SK-N-SH (cell line): Measurements from ENCODE around the gene TSBP1. TPM values are rescaled to one million over a fixed set of nuclear protein-coding genes. Genes with fewer than 3 reads are reported as not detected.

Source experiments
- CTCF ChIA-PET: fragments of 300-600, 350-600 bp; formaldehyde crosslinking; extraction: SDS; loops from one replicate; lab custom pipeline; 2021; lab: Yijun Ruan, JAX
- POLR2A ChIA-PET: fragments of 350-600 bp; sonication (Branson Sonifier 250); formaldehyde crosslinking; extraction: SDS; loops from one replicate; lab custom pipeline; 2020; ENCODE audit warnings: antibody characterized with exemption, inconsistent platforms; lab: Yijun Ruan, JAX
- DNase-seq: peaks from one replicate; pipeline ENCODE4 v3.0.0; 2012
- H2AFZ ChIP-seq: fragments of 200-600 bp; sonication (generic); 2 replicates; pipeline ENCODE4 v1.8.1; 2016; ENCODE audit warnings: antibody characterized with exemption, mild to moderate bottlenecking, low read depth
- H3F3A ChIP-seq: fragments of 200-600 bp; sonication (generic); replicated peaks from 2 replicates; pipeline ENCODE3; 2016; ENCODE audit warnings: antibody characterized with exemption, mild to moderate bottlenecking; ENCODE audit not compliant: insufficient read depth
- H3K27ac ChIP-seq, 2 experiments: fragments of 200-500 bp in 1 of 2; fragments of 200-600 bp in 1 of 2; sonication (Bioruptor generic) in 1 of 2; sonication (generic), shearing (Covaris generic) in 1 of 2; 2 replicates each; pipeline versions ENCODE4 v1.5.1 to v1.6.1; 2014 to 2016; ENCODE audit warnings: low read depth in 2 of 2, inconsistent platforms in 1 of 2, low read length in 1 of 2, mild to moderate bottlenecking in 1 of 2, mixed read lengths in 1 of 2
- H3K27me3 ChIP-seq: fragments of 200-600 bp; sonication (generic), shearing (Covaris generic); 2 replicates; pipeline ENCODE4 v1.6.1; 2016; ENCODE audit warnings: mixed run types; ENCODE audit not compliant: insufficient read depth
- H3K36me3 ChIP-seq, 2 experiments: fragments of 200-500 bp in 1 of 2; fragments of 200-600 bp in 1 of 2; sonication (Bioruptor generic) in 1 of 2; sonication (generic) in 1 of 2; replicated peaks in 1 of 2; 2 replicates each; pipeline versions ENCODE3 to v1.5.1; 2014 to 2016; ENCODE audit warnings: low read length in 1 of 2, mild to moderate bottlenecking in 1 of 2; ENCODE audit not compliant: insufficient read depth in 2 of 2, control insufficient read depth in 1 of 2
- H3K4me1 ChIP-seq, 2 experiments: fragments of 200-500 bp in 1 of 2; fragments of 200-600 bp in 1 of 2; sonication (Bioruptor generic) in 1 of 2; sonication (generic), shearing (Covaris generic) in 1 of 2; 2 replicates each; pipeline versions ENCODE4 v1.5.1 to v1.6.1; 2014 to 2016; ENCODE audit warnings: low read depth in 1 of 2, low read length in 1 of 2, mixed run types in 1 of 2; ENCODE audit not compliant: insufficient read depth in 2 of 2, control insufficient read depth in 1 of 2
- H3K4me2 ChIP-seq: fragments of 200-600 bp; sonication (generic), shearing (Covaris generic); 2 replicates; pipeline ENCODE4 v1.6.1; 2017; ENCODE audit warnings: mixed run types
- H3K4me3 ChIP-seq, 2 experiments: fragments of 200-500 bp in 1 of 2; fragments of 200-600 bp in 1 of 2; sonication (Bioruptor generic) in 1 of 2; sonication (generic), shearing (Covaris generic) in 1 of 2; 2 replicates each; pipeline versions ENCODE4 v1.5.1 to v1.8.1; 2014 to 2016; ENCODE audit warnings: low read depth in 2 of 2, inconsistent platforms in 1 of 2, low read length in 1 of 2, mild to moderate bottlenecking in 1 of 2, mixed read lengths in 1 of 2, moderate library complexity in 1 of 2
- H3K79me2 ChIP-seq: fragments of 200-600 bp; sonication (generic); 2 replicates; pipeline ENCODE4 v1.8.1; 2017; ENCODE audit warnings: mild to moderate bottlenecking; ENCODE audit not compliant: insufficient read depth
- H3K9ac ChIP-seq: fragments of 200-600 bp; sonication (generic); 2 replicates; pipeline ENCODE4 v1.6.1; 2017; ENCODE audit warnings: mixed run types
- H3K9me2 ChIP-seq: fragments of 200-600 bp; sonication (generic); 2 replicates; pipeline ENCODE4 v1.6.1; 2017; ENCODE audit warnings: mixed run types
- H3K9me3 ChIP-seq: fragments of 200-600 bp; sonication (generic); 2 replicates; pipeline ENCODE4 v1.6.1; 2017; ENCODE audit warnings: mixed run types, mild to moderate bottlenecking, moderate library complexity
- H4K20me1 ChIP-seq: fragments of 200-600 bp; sonication (generic); 2 replicates; pipeline ENCODE4 v1.6.1; 2017; ENCODE audit warnings: mild to moderate bottlenecking, mixed run types; ENCODE audit not compliant: insufficient read depth
- ELF1 ChIP-seq: IDR thresholded peaks from 2 replicates; pipeline ENCODE4 v1.4.0; 2012
- EZH2phosphoT487 ChIP-seq: fragments of 200-600 bp; sonication (generic); IDR thresholded peaks from 2 replicates; pipeline ENCODE4 v1.6.1; 2017; ENCODE audit warnings: low read depth, mixed run types, mild to moderate bottlenecking, antibody characterized with exemption, moderate library complexity, borderline replicate concordance
- FOXM1 ChIP-seq: IDR thresholded peaks from 2 replicates; pipeline ENCODE4 v1.4.0; 2012; ENCODE audit warnings: low read depth, mild to moderate bottlenecking
- GABPA ChIP-seq: IDR thresholded peaks from 2 replicates; pipeline ENCODE4 v1.4.0; 2012; ENCODE audit warnings: low read depth, mild to moderate bottlenecking
- MEF2A ChIP-seq: IDR thresholded peaks from 2 replicates; pipeline ENCODE4 v1.4.0; 2012; ENCODE audit warnings: low read depth, borderline replicate concordance
- NRF1 ChIP-seq: IDR thresholded peaks from 2 replicates; pipeline ENCODE4 v1.6.1; 2012; ENCODE audit warnings: low read depth, mild to moderate bottlenecking, low read length
- POLR2AphosphoS5 ChIP-seq: IDR thresholded peaks from 2 replicates; pipeline ENCODE4 v1.6.1; 2012; ENCODE audit warnings: low read depth, low read length
- RAD21 ChIP-seq: IDR thresholded peaks from 2 replicates; pipeline ENCODE4 v1.6.1; 2012; ENCODE audit warnings: mild to moderate bottlenecking, low read length
- RXRA ChIP-seq: IDR thresholded peaks from 2 replicates; pipeline ENCODE4 v1.4.0; 2012; ENCODE audit warnings: low read depth, mild to moderate bottlenecking, borderline replicate concordance
- SMC3 ChIP-seq: IDR thresholded peaks from 2 replicates; pipeline ENCODE4 v1.6.1; 2012; ENCODE audit warnings: low read depth, low read length, improper control_type of control experiment
- TCF12 ChIP-seq: IDR thresholded peaks from 2 replicates; pipeline ENCODE4 v1.4.0; 2012
- polyA plus RNA-seq, 3 experiments: library from polyadenylated mRNA; depleted of rRNA; stranded (reverse); fragments of >200 nt; gene quantifications; 2 replicates each; pipeline ENCODE4 v1.2.3, GENCODE V29; 2012
- TF ChIP-seq, protein P1 (sequence below): fragments of 150-350 bp; IDR thresholded peaks from 2 replicates; pipeline ENCODE4 v1.6.1; 2016; ENCODE audit warnings: mild to moderate bottlenecking, low read depth, low read length
- TF ChIP-seq, protein P2 (sequence below): IDR thresholded peaks from 2 replicates; pipeline ENCODE4 v1.6.1; 2012; ENCODE audit warnings: mild to moderate bottlenecking, low read depth, low read length, moderate library complexity
- TF ChIP-seq, protein P3 (sequence below): fragments of 150-350 bp; IDR thresholded peaks from 2 replicates; pipeline ENCODE4 v1.6.1; 2017; ENCODE audit warnings: antibody characterized with exemption, low read length, low read depth, borderline replicate concordance
- TF ChIP-seq, protein P4 (sequence below): IDR thresholded peaks from 2 replicates; pipeline ENCODE4 v1.4.0; 2012; ENCODE audit warnings: low read depth

Gene TSBP1, protein sequence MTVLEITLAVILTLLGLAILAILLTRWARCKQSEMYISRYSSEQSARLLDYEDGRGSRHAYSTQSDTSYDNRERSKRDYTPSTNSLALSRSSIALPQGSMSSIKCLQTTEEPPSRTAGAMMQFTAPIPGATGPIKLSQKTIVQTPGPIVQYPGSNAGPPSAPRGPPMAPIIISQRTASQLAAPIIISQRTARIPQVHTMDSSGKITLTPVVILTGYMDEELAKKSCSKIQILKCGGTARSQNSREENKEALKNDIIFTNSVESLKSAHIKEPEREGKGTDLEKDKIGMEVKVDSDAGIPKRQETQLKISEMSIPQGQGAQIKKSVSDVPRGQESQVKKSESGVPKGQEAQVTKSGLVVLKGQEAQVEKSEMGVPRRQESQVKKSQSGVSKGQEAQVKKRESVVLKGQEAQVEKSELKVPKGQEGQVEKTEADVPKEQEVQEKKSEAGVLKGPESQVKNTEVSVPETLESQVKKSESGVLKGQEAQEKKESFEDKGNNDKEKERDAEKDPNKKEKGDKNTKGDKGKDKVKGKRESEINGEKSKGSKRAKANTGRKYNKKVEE
- polyA plus RNA-seq (2012; rRNA removed): not detected in 2 replicates
- polyA plus RNA-seq (2012; cell fraction: cytosol; rRNA removed): not detected in 2 replicates
- not detected in 2 replicates for polyA plus RNA-seq (2012; cell fraction: nucleus; rRNA removed)

DNA sequence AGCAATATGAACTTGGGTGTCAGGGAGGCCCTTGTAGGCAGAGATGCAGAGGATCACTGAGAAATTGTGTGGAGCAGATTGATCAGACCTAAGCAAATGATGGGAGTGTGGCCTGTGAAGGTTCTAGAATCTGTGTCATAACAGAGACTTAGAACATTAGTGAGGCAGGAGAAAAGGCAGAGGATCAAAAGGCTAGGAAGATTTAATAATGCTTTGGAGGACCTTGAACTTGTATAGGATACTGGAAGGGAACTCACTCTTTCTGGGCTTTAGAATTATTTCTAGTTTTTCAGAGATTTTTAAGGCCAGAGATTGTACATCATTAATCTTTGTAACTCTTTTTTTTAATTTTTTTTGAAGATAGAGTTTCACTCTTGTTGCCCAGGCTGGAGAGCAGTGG is at the start of gene TSBP1:
TSBP1 (minus strand) TSS at position 101 of the 400 bp plus-strand sequence. CDS start 197 bp downstream, outside the sequence.
- Histone ChIP-seq H3K9me3 (no peaks in the 10 kb centered on the region), H3K27me3 (peaks cover 8% of the 10 kb centered on the region), H3K79me2 (no peaks in the 10 kb centered on the region), H3K9ac (no peak within 1 kb of the TSS), H3K9me2 (no peaks in the 10 kb centered on the region), H3K36me3 (no peaks in the 10 kb centered on the region), H2AFZ (peak within 1 kb of the TSS; percentile 37; the same call in 1 of the 2 replicates), H3K4me1 (no peaks in the 10 kb centered on the region), H3K4me2 (no peak within 1 kb of the TSS), H3K27ac (no peak within 1 kb of the TSS), H3K4me3 (no peak within 1 kb of the TSS), H4K20me1 (no peaks in the 10 kb centered on the region), H3F3A (no peaks in the 10 kb centered on the region)
- DNase-seq: no peak
- TF ChIP-seq, protein P1, sequence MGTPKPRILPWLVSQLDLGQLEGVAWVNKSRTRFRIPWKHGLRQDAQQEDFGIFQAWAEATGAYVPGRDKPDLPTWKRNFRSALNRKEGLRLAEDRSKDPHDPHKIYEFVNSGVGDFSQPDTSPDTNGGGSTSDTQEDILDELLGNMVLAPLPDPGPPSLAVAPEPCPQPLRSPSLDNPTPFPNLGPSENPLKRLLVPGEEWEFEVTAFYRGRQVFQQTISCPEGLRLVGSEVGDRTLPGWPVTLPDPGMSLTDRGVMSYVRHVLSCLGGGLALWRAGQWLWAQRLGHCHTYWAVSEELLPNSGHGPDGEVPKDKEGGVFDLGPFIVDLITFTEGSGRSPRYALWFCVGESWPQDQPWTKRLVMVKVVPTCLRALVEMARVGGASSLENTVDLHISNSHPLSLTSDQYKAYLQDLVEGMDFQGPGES: no peak
- TF ChIP-seq TCF12: no peak
- no peak for TF ChIP-seq ELF1
- no peak for TF ChIP-seq RAD21
- TF ChIP-seq, protein P2, sequence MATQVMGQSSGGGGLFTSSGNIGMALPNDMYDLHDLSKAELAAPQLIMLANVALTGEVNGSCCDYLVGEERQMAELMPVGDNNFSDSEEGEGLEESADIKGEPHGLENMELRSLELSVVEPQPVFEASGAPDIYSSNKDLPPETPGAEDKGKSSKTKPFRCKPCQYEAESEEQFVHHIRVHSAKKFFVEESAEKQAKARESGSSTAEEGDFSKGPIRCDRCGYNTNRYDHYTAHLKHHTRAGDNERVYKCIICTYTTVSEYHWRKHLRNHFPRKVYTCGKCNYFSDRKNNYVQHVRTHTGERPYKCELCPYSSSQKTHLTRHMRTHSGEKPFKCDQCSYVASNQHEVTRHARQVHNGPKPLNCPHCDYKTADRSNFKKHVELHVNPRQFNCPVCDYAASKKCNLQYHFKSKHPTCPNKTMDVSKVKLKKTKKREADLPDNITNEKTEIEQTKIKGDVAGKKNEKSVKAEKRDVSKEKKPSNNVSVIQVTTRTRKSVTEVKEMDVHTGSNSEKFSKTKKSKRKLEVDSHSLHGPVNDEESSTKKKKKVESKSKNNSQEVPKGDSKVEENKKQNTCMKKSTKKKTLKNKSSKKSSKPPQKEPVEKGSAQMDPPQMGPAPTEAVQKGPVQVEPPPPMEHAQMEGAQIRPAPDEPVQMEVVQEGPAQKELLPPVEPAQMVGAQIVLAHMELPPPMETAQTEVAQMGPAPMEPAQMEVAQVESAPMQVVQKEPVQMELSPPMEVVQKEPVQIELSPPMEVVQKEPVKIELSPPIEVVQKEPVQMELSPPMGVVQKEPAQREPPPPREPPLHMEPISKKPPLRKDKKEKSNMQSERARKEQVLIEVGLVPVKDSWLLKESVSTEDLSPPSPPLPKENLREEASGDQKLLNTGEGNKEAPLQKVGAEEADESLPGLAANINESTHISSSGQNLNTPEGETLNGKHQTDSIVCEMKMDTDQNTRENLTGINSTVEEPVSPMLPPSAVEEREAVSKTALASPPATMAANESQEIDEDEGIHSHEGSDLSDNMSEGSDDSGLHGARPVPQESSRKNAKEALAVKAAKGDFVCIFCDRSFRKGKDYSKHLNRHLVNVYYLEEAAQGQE: no peak
- no peak for TF ChIP-seq SMC3
- no peak for TF ChIP-seq MEF2A
- TF ChIP-seq, protein P3, sequence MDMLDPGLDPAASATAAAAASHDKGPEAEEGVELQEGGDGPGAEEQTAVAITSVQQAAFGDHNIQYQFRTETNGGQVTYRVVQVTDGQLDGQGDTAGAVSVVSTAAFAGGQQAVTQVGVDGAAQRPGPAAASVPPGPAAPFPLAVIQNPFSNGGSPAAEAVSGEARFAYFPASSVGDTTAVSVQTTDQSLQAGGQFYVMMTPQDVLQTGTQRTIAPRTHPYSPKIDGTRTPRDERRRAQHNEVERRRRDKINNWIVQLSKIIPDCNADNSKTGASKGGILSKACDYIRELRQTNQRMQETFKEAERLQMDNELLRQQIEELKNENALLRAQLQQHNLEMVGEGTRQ: no peak
- no peak for TF ChIP-seq EZH2phosphoT487
- TF ChIP-seq, protein P4, sequence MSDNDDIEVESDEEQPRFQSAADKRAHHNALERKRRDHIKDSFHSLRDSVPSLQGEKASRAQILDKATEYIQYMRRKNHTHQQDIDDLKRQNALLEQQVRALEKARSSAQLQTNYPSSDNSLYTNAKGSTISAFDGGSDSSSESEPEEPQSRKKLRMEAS: no peak
- TF ChIP-seq GABPA: no peak
- TF ChIP-seq FOXM1: no peak
- no peak for TF ChIP-seq POLR2AphosphoS5
- no peak for TF ChIP-seq NRF1
- TF ChIP-seq RXRA: no peak
- ChIA-PET POLR2A (no interaction called here), CTCF (no interaction called here)
